22Rv1 (cell line): Measurements from ENCODE around the gene KATNAL1.

Experiments used
- ZFX ChIP-seq: fragments of 450-650 bp; IDR thresholded peaks from 2 replicates; pipeline ENCODE4 v1.6.1; 2017; ENCODE audit warnings: antibody characterized with exemption, borderline replicate concordance
- TF ChIP-seq, protein P1 (sequence below): fragments of 450-650 bp; IDR thresholded peaks from 2 replicates; pipeline ENCODE4 v1.5.1; 2017; ENCODE audit warnings: mild to moderate bottlenecking

DNA sequence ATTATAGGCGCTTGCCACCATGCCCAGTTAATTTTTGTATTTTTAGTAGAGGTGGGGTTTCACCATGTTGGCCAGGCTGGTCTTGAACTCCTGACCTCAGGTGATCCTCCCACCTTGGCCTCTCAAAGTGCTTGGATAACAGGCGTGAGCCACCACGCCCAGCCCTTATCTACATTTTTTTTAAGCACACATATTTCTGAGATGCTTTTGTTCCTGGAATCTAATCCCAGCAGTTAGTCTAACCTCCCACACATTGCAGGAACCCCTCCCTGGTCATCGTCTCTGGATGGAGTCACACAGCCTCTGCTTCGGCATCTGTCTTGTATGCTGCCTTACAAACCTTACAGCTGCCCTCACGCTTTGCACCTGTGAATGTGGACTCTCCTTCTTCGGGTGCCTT is 15.1 kb upstream of the KATNAL1 start:
- TF ChIP-seq, protein P1, sequence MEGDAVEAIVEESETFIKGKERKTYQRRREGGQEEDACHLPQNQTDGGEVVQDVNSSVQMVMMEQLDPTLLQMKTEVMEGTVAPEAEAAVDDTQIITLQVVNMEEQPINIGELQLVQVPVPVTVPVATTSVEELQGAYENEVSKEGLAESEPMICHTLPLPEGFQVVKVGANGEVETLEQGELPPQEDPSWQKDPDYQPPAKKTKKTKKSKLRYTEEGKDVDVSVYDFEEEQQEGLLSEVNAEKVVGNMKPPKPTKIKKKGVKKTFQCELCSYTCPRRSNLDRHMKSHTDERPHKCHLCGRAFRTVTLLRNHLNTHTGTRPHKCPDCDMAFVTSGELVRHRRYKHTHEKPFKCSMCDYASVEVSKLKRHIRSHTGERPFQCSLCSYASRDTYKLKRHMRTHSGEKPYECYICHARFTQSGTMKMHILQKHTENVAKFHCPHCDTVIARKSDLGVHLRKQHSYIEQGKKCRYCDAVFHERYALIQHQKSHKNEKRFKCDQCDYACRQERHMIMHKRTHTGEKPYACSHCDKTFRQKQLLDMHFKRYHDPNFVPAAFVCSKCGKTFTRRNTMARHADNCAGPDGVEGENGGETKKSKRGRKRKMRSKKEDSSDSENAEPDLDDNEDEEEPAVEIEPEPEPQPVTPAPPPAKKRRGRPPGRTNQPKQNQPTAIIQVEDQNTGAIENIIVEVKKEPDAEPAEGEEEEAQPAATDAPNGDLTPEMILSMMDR, result no peak
- no peak for TF ChIP-seq ZFX
